A673 (cell line): Measurements from ENCODE around the gene ITGB6.

Experiments
- EZH2 ChIP-seq: fragments of 200-600 bp; sonication (generic); IDR thresholded peaks from 2 replicates; pipeline ENCODE4 v1.6.1; 2017; ENCODE audit warnings: borderline replicate concordance, low read depth, mild to moderate bottlenecking, mixed read lengths, antibody characterized with exemption, low read length; ENCODE audit not compliant: poor library complexity, severe bottlenecking
- TF ChIP-seq, protein P1 (sequence below): fragments of 300-800, 200-600 bp; sonication (generic); conservative IDR thresholded peaks from 2 replicates; pipeline ENCODE4 v1.5.1; 2017; ENCODE audit warnings: low read depth, mild to moderate bottlenecking, antibody characterized with exemption, low read length, moderate library complexity, mixed read lengths

DNA sequence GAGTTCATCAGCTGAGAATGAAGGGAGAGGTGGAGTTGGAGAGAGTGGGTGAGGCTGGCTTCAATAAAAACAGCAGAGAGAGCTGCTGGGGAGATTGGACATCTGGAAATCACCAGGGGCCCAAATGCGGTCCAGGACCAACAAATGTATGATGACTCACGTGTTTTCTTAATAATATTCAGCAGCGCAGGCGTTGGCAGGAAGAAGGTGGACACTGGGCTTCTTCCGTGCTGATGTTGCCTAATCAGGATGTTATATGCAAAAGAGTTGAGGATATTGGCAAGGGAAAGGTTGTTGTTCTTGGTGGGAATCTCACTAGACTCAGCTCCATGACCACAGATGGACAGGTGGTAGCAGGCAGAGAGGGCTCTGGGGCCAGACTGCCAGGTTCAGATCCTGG, 124.9 kb downstream of the ITGB6 start:
- TF ChIP-seq, protein P1, sequence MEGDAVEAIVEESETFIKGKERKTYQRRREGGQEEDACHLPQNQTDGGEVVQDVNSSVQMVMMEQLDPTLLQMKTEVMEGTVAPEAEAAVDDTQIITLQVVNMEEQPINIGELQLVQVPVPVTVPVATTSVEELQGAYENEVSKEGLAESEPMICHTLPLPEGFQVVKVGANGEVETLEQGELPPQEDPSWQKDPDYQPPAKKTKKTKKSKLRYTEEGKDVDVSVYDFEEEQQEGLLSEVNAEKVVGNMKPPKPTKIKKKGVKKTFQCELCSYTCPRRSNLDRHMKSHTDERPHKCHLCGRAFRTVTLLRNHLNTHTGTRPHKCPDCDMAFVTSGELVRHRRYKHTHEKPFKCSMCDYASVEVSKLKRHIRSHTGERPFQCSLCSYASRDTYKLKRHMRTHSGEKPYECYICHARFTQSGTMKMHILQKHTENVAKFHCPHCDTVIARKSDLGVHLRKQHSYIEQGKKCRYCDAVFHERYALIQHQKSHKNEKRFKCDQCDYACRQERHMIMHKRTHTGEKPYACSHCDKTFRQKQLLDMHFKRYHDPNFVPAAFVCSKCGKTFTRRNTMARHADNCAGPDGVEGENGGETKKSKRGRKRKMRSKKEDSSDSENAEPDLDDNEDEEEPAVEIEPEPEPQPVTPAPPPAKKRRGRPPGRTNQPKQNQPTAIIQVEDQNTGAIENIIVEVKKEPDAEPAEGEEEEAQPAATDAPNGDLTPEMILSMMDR: no peak
- TF ChIP-seq EZH2: no peak
